ENCODE measurements around the gene OMA1.
"Not testable (repeated sequence)": the region's sequence is repeated elsewhere in the genome, so short reads cannot be mapped to it uniquely, and the experiment has no call there.

The OMA1 gene

GRCh38 chr1:58546520-58547308 lies at the start of gene OMA1:
Gene OMA1 (minus strand): TSS chr1:58546726. CDS start chr1:58539294, 7,432 bp downstream.
- DNase-seq (ENCODE audit: low spot score) = peak; percentile 98

GRCh38 chr1:58594546-58594945 lies 48.0 kb upstream of the OMA1 start:
- no peak for DNase-seq (ENCODE audit: low spot score)

GRCh38 chr1:58592522-58593134 lies 46.1 kb upstream of the OMA1 start:
- DNase-seq (ENCODE audit: low spot score) = peak; percentile 74

GRCh38 chr1:58591806-58592205 lies 45.3 kb upstream of the OMA1 start:
- no peak for DNase-seq (ENCODE audit: low spot score)

- no peak for DNase-seq (ENCODE audit: low spot score)
Measured at GRCh38 chr1:58590019-58590418, 43.5 kb upstream of the OMA1 start.

- DNase-seq (ENCODE audit: low spot score) = no peak
Measured at GRCh38 chr1:58588396-58588795, 41.9 kb upstream of the OMA1 start.

GRCh38 chr1:58587667-58588066 lies 41.1 kb upstream of the OMA1 start:
- no peak for DNase-seq (ENCODE audit: low spot score)

GRCh38 chr1:58586271-58586670 lies 39.7 kb upstream of the OMA1 start:
- no peak for DNase-seq (ENCODE audit: low spot score)

GRCh38 chr1:58585581-58586151 lies 39.1 kb upstream of the OMA1 start:
- DNase-seq (ENCODE audit: low spot score) = no peak

GRCh38 chr1:58585166-58585565 lies 38.6 kb upstream of the OMA1 start:
- DNase-seq (ENCODE audit: low spot score) = no peak

- no peak for DNase-seq (ENCODE audit: low spot score)
Measured at GRCh38 chr1:58584082-58584895, 37.8 kb upstream of the OMA1 start.

- DNase-seq (ENCODE audit: low spot score) = no peak
Measured at GRCh38 chr1:58583496-58583895, 37.0 kb upstream of the OMA1 start.

GRCh38 chr1:58582143-58582542 lies 35.6 kb upstream of the OMA1 start:
- not testable (repeated sequence) for DNase-seq (ENCODE audit: low spot score)

GRCh38 chr1:58581641-58582040 lies 35.1 kb upstream of the OMA1 start:
- no peak for DNase-seq (ENCODE audit: low spot score)

GRCh38 chr1:58580186-58580585 lies 33.7 kb upstream of the OMA1 start:
- DNase-seq (ENCODE audit: low spot score) = no peak

GRCh38 chr1:58577654-58578030 lies 31.1 kb upstream of the OMA1 start:
- DNase-seq (ENCODE audit: low spot score) = no peak

GRCh38 chr1:58576727-58577653 lies 30.5 kb upstream of the OMA1 start, which contains the start of gene TACSTD2:
Gene TACSTD2 (minus strand): TSS chr1:58577252. CDS start chr1:58577156, 96 bp downstream.
- peak; percentile 70 for DNase-seq (ENCODE audit: low spot score)

- no peak for DNase-seq (ENCODE audit: low spot score)
Measured at GRCh38 chr1:58576325-58576726, 29.8 kb upstream of the OMA1 start.

- no peak for DNase-seq (ENCODE audit: low spot score)
Measured at GRCh38 chr1:58575551-58576324, 29.2 kb upstream of the OMA1 start.

GRCh38 chr1:58574816-58575215 lies 28.3 kb upstream of the OMA1 start:
- DNase-seq (ENCODE audit: low spot score) = no peak
